Measurements from ENCODE around the gene SLC35B1.

DNA sequence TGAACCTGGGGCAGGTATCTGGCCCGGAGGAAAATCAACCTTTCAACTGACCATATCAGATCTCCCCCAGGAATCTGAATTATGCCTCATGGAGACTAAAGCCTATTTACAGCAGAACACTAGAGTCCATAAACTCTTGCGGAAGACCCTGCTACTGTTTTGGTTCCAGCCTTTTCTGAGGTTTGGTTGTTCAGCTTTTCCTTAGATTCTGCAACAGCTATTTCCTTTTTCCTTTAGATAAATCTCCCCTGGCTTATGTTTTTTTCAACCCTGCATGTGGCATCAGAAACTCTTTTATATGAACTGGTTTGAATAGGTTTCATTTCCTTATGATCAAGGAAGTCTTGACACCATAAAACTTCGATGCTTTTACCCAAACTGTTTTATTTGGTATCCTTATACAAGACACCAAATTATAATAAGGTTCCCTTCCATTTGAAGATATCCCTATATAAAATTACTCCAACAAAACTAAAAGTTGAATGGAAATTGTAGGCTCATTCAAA is 43.0 kb downstream of the SLC35B1 start:
- TF ChIP-seq HEYL (CRISPR knock-in tag; IDR thresholded peaks at IDR 0.05) (no peak), POLR2A (IDR thresholded peaks at IDR 0.05; ENCODE audit: low read length) (no peak), SREBF2 (IDR thresholded peaks at IDR 0.05) (no peak)

All from A549 (cell line).